ENCODE results near the gene ARIH2.
"Not testable (repeated sequence)": the region's sequence is repeated elsewhere in the genome, so short reads cannot be mapped to it uniquely, and the experiment has no call there.

Gene ARIH2

GRCh38 chr3:48899273-48899672 lies 19.4 kb upstream of the ARIH2 start:
- Histone ChIP-seq H3K27ac (ENCODE audit: low read length) (peak overlapping the region; percentile 85; the same call in 1 of the 2 replicates), H3K9ac (ENCODE audit: low read length) (peak overlapping the region; percentile 15; the same call in 1 of the 2 replicates), H3F3A (ENCODE audit: insufficient read depth, low read length) (peaks cover 26% of the 10 kb centered on the region), H3K4me2 (ENCODE audit: low read depth, low read length) (peak overlapping the region; percentile 98), H3K9me3 (replicated peaks; ENCODE audit: insufficient read depth, low read length) (no peaks in the 10 kb centered on the region), H3K4me3 (ENCODE audit: low read length) (peak overlapping the region; percentile 31; the same call in 1 of the 2 replicates), H3K79me2 (ENCODE audit: low read length) (peaks cover 34% of the 10 kb centered on the region), H3K4me1 (ENCODE audit: low read length) (peaks cover 18% of the 10 kb centered on the region), H4K20me1 (ENCODE audit: insufficient read depth, low read length) (no peaks in the 10 kb centered on the region), H3K9me2 (replicated peaks; ENCODE audit: insufficient read depth, low read length) (no peaks in the 10 kb centered on the region), H3K36me3 (replicated peaks; ENCODE audit: insufficient read depth, low read length) (no peaks in the 10 kb centered on the region), H2AFZ (ENCODE audit: low read length) (peak overlapping the region; percentile 90), H3K27me3 (replicated peaks; ENCODE audit: insufficient read depth, low read length) (no peaks in the 10 kb centered on the region)
- no peak for TF ChIP-seq EZH2 (optimal IDR thresholded peaks at IDR 0.05; ENCODE audit: low read depth, low read length)
- TF ChIP-seq CTCF (IDR thresholded peaks at IDR 0.05; ENCODE audit: low read length): no peak
- no peak for TF ChIP-seq EZH2phosphoT487 (IDR thresholded peaks at IDR 0.05; ENCODE audit: low read length)
- peak; percentile 42 for DNase-seq

- H4K20me1 ChIP-seq (ENCODE audit: insufficient read depth, low read length); H3F3A ChIP-seq (ENCODE audit: insufficient read depth, low read length); H3K4me3 ChIP-seq (ENCODE audit: low read length); H3K27me3 ChIP-seq (replicated peaks; ENCODE audit: insufficient read depth, low read length); H2AFZ ChIP-seq (ENCODE audit: low read length); H3K4me2 ChIP-seq (ENCODE audit: low read depth, low read length); H3K36me3 ChIP-seq (replicated peaks; ENCODE audit: insufficient read depth, low read length); H3K9ac ChIP-seq (ENCODE audit: low read length); H3K79me2 ChIP-seq (ENCODE audit: low read length); DNase-seq; H3K4me1 ChIP-seq (ENCODE audit: low read length); H3K27ac ChIP-seq (ENCODE audit: low read length); H3K9me2 ChIP-seq (replicated peaks; ENCODE audit: insufficient read depth, low read length); H3K9me3 ChIP-seq (replicated peaks; ENCODE audit: insufficient read depth, low read length): not testable (repeated sequence)
Measured at GRCh38 chr3:48907026-48907425, 11.6 kb upstream of the ARIH2 start.

- no peaks in the 10 kb centered on the region for H3K4me1 ChIP-seq (ENCODE audit: low read length)
- H3K4me2 ChIP-seq (ENCODE audit: low read depth, low read length): no peak overlapping the region
- no peaks in the 10 kb centered on the region for H4K20me1 ChIP-seq (ENCODE audit: insufficient read depth, low read length)
- H2AFZ ChIP-seq (ENCODE audit: low read length): no peak overlapping the region
- no peaks in the 10 kb centered on the region for H3K36me3 ChIP-seq (replicated peaks; ENCODE audit: insufficient read depth, low read length)
- H3F3A ChIP-seq (ENCODE audit: insufficient read depth, low read length): peaks cover 29% of the 10 kb centered on the region
- H3K9me2 ChIP-seq (replicated peaks; ENCODE audit: insufficient read depth, low read length): no peaks in the 10 kb centered on the region
- peaks cover 18% of the 10 kb centered on the region for H3K79me2 ChIP-seq (ENCODE audit: low read length)
- H3K27me3 ChIP-seq (replicated peaks; ENCODE audit: insufficient read depth, low read length): no peaks in the 10 kb centered on the region
- no peak overlapping the region for H3K4me3 ChIP-seq (ENCODE audit: low read length)
- H3K9me3 ChIP-seq (replicated peaks; ENCODE audit: insufficient read depth, low read length): no peaks in the 10 kb centered on the region
- no peak for DNase-seq
- H3K27ac ChIP-seq (ENCODE audit: low read length): no peak overlapping the region
- H3K9ac ChIP-seq (ENCODE audit: low read length): no peak overlapping the region
- TF ChIP-seq CTCF (IDR thresholded peaks at IDR 0.05; ENCODE audit: low read length) (no peak), EZH2phosphoT487 (IDR thresholded peaks at IDR 0.05; ENCODE audit: low read length) (no peak), EZH2 (optimal IDR thresholded peaks at IDR 0.05; ENCODE audit: low read depth, low read length) (no peak)
Measured at GRCh38 chr3:48915296-48915695, 3.3 kb upstream of the ARIH2 start.

GRCh38 chr3:48919215-48920138 lies 835 bp downstream of the ARIH2 start:
- Histone ChIP-seq H2AFZ (ENCODE audit: low read length) (peak overlapping the region; percentile 47), H3K4me3 (ENCODE audit: low read length) (peak overlapping the region; percentile 97)
- TF ChIP-seq EZH2 (optimal IDR thresholded peaks at IDR 0.05; ENCODE audit: low read depth, low read length): no peak
- TF ChIP-seq EZH2phosphoT487 (IDR thresholded peaks at IDR 0.05; ENCODE audit: low read length): no peak
- TF ChIP-seq CTCF (IDR thresholded peaks at IDR 0.05; ENCODE audit: low read length): no peak

More at GRCh38 chr3:48919215-48920138, 835 bp downstream of the ARIH2 start:
- Histone ChIP-seq H4K20me1 (ENCODE audit: insufficient read depth, low read length) (no peaks in the 10 kb centered on the region), H3F3A (ENCODE audit: insufficient read depth, low read length) (peaks cover 33% of the 10 kb centered on the region), H3K36me3 (replicated peaks; ENCODE audit: insufficient read depth, low read length) (peaks cover 4% of the 10 kb centered on the region; the same call in 1 of the 2 replicates), H3K9me2 (replicated peaks; ENCODE audit: insufficient read depth, low read length) (no peaks in the 10 kb centered on the region), H3K27ac (ENCODE audit: low read length) (peak overlapping the region; percentile 98), H3K9ac (ENCODE audit: low read length) (peak overlapping the region; percentile 95), H3K79me2 (ENCODE audit: low read length) (peaks cover 60% of the 10 kb centered on the region), H3K27me3 (replicated peaks; ENCODE audit: insufficient read depth, low read length) (no peaks in the 10 kb centered on the region), H3K4me2 (ENCODE audit: low read depth, low read length) (peak overlapping the region; percentile 67), H3K9me3 (replicated peaks; ENCODE audit: insufficient read depth, low read length) (no peaks in the 10 kb centered on the region), H3K4me1 (ENCODE audit: low read length) (no peaks in the 10 kb centered on the region)
- DNase-seq: peak; percentile 86
